Endometrial microvascular endothelial cells (primary cell): ENCODE data around the gene JPT2. TPM values are rescaled to one million over a fixed set of nuclear protein-coding genes. Genes with fewer than 3 reads are reported as not detected.

ENCODE experiments used
- in situ Hi-C: cut with HindIII; loops from 2 replicates; pipeline ENCODE4 v1.10.0; 2017; ENCODE audit warnings: low sequenced_read_pairs, low pct_unique_long_range_greater_than_20kb; ENCODE audit errors: inconsistent ontology term
- total RNA-seq: library from RNA; depleted of rRNA; stranded (reverse); fragments of >200 nt; gene quantifications from one replicate; pipeline ENCODE4 v1.2.3, GENCODE V29; 2015; ENCODE audit errors: inconsistent ontology term

The JPT2 gene
- total RNA-seq, 1 donor from 2014 or later: 85.9 TPM

- in situ Hi-C loops: no loop called here
Measured at GRCh38 chr16:1650131-1650530, 27.9 kb upstream of the JPT2 start.

GRCh38 chr16:1651094-1651973 lies 26.7 kb upstream of the JPT2 start:
- in situ Hi-C loops: no loop called here

- in situ Hi-C loops: no loop called here
Measured at GRCh38 chr16:1651974-1652312, 26.1 kb upstream of the JPT2 start.

GRCh38 chr16:1653023-1653422 lies 25.1 kb upstream of the JPT2 start:
- in situ Hi-C loops: no loop called here

GRCh38 chr16:1654505-1655268 lies 23.4 kb upstream of the JPT2 start:
- in situ Hi-C loops: no loop called here

- in situ Hi-C loops: no loop called here
Measured at GRCh38 chr16:1655269-1655807, 22.7 kb upstream of the JPT2 start.

DNA sequence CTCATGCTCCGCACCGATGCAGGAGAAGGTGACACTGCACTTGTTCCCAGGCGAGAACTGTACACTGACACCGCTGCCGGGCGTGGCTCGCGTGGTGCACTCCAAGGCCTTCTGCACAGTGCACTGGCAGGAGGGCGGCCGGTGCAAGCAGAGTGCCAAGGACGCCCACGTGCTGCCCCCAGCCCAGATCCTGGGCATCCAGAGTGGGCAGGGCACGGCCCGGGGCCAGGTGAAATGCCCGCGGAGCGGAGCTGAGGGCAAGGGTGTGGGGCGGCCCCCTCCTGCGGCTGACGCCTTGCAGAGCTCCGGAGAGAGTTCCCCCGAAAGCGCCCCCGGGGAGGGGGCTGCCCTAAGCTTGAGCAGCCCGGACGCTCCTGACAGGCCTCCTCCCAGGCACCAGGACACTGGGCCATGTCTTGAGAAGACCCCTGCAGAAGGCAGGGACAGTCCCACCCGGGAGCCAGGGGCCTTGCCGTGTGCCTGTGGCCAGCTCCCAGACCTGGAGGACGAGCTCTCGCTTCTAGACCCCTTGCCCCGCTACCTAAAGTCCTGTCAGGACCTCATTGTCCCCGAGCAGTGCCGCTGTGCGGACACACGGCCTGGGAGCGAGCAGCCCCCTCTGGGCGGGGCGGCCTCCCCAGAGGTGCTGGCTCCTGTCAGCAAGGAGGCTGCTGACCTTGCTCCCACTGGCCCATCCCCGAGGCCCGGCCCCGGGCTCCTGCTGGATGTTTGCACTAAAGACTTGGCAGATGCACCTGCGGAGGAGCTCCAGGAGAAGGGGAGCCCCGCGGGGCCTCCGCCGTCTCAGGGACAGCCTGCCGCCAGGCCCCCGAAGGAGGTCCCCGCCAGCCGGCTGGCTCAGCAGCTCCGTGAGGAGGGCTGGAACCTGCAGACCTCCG lies 21.9 kb upstream of the JPT2 start:
- in situ Hi-C loops: no loop called here

DNA sequence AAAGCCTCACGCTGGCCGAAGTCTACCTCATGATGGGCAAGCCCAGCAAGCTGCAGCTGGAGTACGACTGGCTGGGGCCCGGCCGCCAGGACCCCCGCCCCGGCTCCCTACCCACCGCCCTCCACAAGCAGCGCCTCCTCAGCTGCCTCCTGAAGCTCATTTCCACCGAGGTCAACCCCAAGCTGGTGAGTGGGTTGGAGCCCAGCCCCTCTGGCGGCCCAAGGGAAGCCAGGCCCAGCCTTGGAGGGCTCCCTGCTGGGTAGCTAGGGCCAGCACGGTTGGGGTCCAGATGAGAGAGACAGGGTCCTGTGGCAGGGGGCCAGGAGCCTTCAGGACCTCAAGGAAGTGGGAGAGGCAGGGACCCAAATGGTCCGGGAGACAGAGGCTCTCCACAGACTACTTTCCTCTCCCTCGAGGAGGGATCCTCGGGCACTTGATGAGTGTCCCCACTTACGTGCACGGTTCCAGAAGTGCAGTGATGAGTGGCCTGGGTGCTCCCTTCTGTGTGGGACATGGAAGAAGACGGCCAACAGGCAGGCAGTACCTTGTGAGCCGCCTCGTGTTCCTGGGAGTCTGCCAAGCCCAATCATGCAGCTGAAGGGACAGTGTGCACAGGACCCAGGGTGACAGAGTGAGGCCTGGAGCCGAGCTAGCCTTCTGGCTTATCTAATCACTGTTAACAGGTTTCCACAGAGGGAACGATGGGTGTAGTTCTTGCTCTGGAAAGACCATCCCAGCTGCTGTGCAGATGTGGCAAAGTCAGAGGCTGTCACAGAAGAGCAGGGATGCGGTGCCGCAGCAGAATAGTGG lies 21.1 kb upstream of the JPT2 start:
- in situ Hi-C loops: no loop called here

GRCh38 chr16:1657841-1658240 lies 20.2 kb upstream of the JPT2 start:
- in situ Hi-C loops: no loop called here

- in situ Hi-C loops: no loop called here
Measured at GRCh38 chr16:1659031-1659430, 19.0 kb upstream of the JPT2 start.

GRCh38 chr16:1661826-1662225 lies 16.3 kb upstream of the JPT2 start:
- in situ Hi-C loops: no loop called here

DNA sequence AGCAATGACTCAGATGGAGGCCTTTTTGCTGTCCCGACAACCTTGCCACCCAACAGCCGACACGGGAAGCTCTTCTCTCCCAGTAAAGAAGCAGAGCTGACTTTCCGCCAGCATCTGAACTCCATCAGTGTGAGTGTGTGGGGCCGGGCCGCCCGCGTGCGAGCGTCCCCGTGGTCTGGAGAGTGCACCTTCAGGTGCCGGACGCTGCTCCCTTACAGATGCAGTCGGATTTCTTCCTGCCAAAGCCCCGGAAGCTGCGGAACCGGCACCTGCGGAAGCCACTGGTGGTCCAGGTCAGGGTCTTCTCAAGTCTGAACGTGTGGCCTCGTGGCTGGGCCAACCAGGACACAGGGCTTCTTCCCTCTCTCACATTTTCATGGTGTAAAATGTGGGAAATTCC lies 15.5 kb upstream of the JPT2 start:
- in situ Hi-C loops: no loop called here

GRCh38 chr16:1665829-1666228 lies 12.2 kb upstream of the JPT2 start:
- in situ Hi-C loops: no loop called here

GRCh38 chr16:1666316-1666715 lies 11.8 kb upstream of the JPT2 start:
- in situ Hi-C loops: no loop called here

DNA sequence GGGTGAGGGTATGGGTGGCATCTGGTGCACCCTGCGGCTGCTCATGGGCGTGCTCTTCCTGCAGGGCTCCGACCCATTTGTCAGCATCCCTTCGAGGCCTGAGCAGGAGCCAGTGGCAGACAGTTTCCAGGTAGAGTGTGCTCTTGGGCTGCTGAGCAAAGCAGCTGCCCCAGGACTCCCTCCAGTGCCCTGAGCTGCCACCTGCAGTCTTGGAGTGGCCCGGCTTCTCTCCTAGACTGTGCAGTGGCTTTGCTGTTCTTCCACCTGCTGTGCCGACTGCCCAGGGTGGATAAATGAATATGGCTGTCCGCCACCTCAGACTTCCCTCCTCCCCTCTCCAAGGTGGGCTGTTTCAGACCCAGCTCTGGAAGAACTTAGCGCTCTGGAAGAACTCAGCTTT lies 10.8 kb upstream of the JPT2 start:
- in situ Hi-C loops: no loop called here

GRCh38 chr16:1667916-1668315 lies 10.2 kb upstream of the JPT2 start:
- in situ Hi-C loops: no loop called here

DNA sequence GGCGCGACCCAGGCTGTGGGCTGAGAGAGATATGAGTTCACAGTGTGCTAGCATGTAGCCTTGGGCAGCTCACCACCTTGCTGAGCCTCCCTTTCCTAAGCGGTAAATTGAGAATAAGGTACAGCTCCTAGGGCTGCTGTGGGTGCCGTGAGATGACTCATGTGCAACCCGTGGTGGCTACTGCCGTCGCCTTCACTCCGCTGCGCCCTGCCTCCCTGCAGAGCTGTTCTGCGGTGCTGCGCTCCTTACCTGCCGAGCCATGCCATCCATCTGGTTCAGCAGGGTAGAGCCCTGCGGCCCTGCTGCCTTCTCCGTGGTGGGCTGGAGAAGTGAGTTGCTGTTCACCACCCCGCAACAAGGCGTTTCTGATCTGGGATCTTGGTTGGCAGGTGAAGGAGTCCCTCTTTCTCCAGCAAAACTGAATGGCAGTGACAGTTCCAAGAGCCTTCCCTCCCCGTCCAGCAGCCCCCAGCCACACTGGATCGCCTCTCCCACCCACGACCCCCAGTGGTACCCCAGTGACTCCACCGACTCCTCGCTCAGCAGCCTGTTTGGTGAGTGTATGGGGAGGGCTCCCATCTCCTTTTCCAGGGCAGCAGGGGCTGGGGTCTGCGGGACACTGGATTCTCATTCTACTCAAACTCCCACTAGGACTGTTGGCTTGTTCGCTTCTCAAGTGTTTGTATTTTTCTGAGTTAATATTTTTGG lies 9.3 kb upstream of the JPT2 start:
- in situ Hi-C loops: no loop called here

DNA sequence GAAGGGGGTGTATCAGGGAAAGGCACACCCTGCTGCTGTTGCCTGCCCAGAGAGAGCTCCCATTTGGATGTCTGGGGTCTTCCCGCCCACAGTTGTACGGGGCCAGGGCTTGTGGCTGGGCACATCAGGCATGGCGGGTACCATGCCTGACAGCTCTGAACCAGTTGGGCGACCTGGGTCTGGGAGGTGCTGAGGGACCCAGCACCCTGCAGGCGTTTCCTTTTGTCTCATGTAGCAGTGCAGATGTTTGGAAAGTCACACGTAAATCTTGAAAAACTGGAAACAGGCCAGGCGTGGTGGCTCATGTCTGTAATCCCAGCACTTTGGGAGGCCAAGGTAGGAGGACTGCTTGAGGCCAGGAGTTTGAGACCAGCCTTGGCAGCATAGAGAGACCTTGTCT lies 8.4 kb upstream of the JPT2 start:
- in situ Hi-C loops: no loop called here
